Gastroesophageal sphincter (tissue), 3 donors: ENCODE measurements around the gene SMARCD1.

Experiments
- POLR2A ChIP-seq, 2 donors: fragments of 450-650 bp; IDR thresholded peaks; one replicate each; pipeline ENCODE4 v1.6.1; 2017; ENCODE audit warnings: antibody characterized with exemption in 2 of 2, mild to moderate bottlenecking in 2 of 2, moderate library complexity in 1 of 2
- TF ChIP-seq, protein P1 (sequence below), 4 experiments: fragments of 200-600 bp in 2 of 4; fragments of 450-650 bp in 2 of 4; sonication (generic) in 1 of 4; IDR thresholded peaks; one replicate each; pipeline ENCODE4 v1.5.1; 2017 to 2019; ENCODE audit warnings: antibody characterized with exemption in 4 of 4, mild to moderate bottlenecking in 2 of 4, moderate library complexity in 2 of 4

- TF ChIP-seq POLR2A (IDR thresholded peaks at IDR 0.05): no peak
- TF ChIP-seq, protein P1, sequence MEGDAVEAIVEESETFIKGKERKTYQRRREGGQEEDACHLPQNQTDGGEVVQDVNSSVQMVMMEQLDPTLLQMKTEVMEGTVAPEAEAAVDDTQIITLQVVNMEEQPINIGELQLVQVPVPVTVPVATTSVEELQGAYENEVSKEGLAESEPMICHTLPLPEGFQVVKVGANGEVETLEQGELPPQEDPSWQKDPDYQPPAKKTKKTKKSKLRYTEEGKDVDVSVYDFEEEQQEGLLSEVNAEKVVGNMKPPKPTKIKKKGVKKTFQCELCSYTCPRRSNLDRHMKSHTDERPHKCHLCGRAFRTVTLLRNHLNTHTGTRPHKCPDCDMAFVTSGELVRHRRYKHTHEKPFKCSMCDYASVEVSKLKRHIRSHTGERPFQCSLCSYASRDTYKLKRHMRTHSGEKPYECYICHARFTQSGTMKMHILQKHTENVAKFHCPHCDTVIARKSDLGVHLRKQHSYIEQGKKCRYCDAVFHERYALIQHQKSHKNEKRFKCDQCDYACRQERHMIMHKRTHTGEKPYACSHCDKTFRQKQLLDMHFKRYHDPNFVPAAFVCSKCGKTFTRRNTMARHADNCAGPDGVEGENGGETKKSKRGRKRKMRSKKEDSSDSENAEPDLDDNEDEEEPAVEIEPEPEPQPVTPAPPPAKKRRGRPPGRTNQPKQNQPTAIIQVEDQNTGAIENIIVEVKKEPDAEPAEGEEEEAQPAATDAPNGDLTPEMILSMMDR (IDR thresholded peaks at IDR 0.05): no peak
Observed at GRCh38 chr12:50083301-50083700, 1.8 kb upstream of the SMARCD1 start.
